Measurements from ENCODE around the gene SORCS2.

DNA sequence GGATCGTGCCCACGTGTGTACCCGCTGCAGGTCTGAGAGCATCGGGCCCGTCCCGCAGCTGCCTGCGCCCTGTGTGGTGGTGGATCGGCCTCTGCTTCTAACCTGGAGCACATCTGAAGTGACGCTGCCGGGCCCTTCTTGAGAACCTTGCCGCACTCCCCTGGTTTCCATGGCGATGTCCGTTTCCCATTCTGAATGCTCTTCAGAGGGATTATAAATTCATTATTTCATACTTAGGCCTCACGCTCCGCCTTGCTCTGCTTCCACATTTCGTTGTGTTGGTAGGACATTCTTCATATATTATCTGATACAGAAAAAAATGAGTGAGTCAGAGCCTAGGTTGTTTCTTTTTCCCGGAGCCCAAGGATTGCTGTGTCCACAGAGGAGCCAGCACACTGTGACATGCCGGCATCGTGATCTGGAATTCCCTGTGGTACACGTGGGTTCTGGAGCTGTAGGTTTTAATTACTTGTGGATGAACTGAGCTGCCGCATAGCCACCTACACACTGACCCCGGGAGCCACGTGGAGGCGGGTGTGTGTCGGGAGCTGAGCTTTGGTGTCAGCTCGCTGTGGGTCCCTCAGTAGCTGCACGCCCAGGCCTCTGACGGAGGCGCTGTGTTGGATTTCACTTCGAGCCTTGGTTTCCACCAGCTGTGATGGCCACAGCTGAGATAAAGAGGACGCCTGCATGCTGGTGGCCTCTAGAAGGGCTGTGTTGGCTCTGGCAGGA, 179.0 kb downstream of the SORCS2 start:
- TF ChIP-seq EZH2 (IDR thresholded peaks at IDR 0.05; ENCODE audit: low read length): no peak
- TF ChIP-seq, protein P1, sequence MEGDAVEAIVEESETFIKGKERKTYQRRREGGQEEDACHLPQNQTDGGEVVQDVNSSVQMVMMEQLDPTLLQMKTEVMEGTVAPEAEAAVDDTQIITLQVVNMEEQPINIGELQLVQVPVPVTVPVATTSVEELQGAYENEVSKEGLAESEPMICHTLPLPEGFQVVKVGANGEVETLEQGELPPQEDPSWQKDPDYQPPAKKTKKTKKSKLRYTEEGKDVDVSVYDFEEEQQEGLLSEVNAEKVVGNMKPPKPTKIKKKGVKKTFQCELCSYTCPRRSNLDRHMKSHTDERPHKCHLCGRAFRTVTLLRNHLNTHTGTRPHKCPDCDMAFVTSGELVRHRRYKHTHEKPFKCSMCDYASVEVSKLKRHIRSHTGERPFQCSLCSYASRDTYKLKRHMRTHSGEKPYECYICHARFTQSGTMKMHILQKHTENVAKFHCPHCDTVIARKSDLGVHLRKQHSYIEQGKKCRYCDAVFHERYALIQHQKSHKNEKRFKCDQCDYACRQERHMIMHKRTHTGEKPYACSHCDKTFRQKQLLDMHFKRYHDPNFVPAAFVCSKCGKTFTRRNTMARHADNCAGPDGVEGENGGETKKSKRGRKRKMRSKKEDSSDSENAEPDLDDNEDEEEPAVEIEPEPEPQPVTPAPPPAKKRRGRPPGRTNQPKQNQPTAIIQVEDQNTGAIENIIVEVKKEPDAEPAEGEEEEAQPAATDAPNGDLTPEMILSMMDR (optimal IDR thresholded peaks at IDR 0.05 in 1 of 3, IDR thresholded peaks at IDR 0.05 in 1 of 3, conservative IDR thresholded peaks at IDR 0.05 in 1 of 3; ENCODE audit: extremely low read depth in 1 of 3, insufficient read depth in 2 of 3, low read length in 3 of 3): no peak

Data from keratinocyte (primary cell).